HL-60 (cell line): ENCODE measurements around the gene GIMD1.

ENCODE experiments used
- DNase-seq, 2 experiments: peaks; one replicate each; pipeline ENCODE4 v3.0.0-alpha.2; 2010 to 2020; ENCODE audit warnings: low read depth in 1 of 2, low spot score in 1 of 2
- H3K27ac ChIP-seq: fragments of 250-450 bp; sonication (Bioruptor Pico); replicated peaks from 2 replicates; pipeline ENCODE4 v1.5.1; 2020; ENCODE audit warnings: mild to moderate bottlenecking, moderate library complexity
- H3K27me3 ChIP-seq: fragments of 250-450 bp; sonication (Bioruptor Pico); 2 replicates; pipeline ENCODE4 v1.5.1; 2021; ENCODE audit warnings: mild to moderate bottlenecking, moderate library complexity; ENCODE audit not compliant: insufficient read depth, poor library complexity, severe bottlenecking
- H3K4me3 ChIP-seq: replicated peaks from 2 replicates; pipeline ENCODE4 v1.5.1; 2011; ENCODE audit warnings: mild to moderate bottlenecking, control low read depth, low read length; ENCODE audit not compliant: insufficient read depth
- GABPA ChIP-seq: IDR thresholded peaks from 2 replicates; pipeline ENCODE4 v1.6.1; 2012; ENCODE audit warnings: low read depth
- POLR2AphosphoS5 ChIP-seq: IDR thresholded peaks from 2 replicates; pipeline ENCODE4 v1.6.1; 2012; ENCODE audit warnings: low read depth
- SPI1 ChIP-seq: IDR thresholded peaks from 2 replicates; pipeline ENCODE4 v1.6.1; 2012; ENCODE audit warnings: low read depth, mild to moderate bottlenecking, borderline replicate concordance
- TF ChIP-seq, protein P1 (sequence below): IDR thresholded peaks from 2 replicates; pipeline ENCODE4 v1.6.1; 2012; ENCODE audit warnings: low read depth; ENCODE audit not compliant: insufficient replicate concordance
- TF ChIP-seq, protein P2 (sequence below): IDR thresholded peaks from one replicate; pipeline ENCODE4 v1.5.1; 2011; ENCODE audit warnings: low read length, control low read depth, inconsistent platforms; ENCODE audit not compliant: insufficient read depth

GIMD1 gene

DNA sequence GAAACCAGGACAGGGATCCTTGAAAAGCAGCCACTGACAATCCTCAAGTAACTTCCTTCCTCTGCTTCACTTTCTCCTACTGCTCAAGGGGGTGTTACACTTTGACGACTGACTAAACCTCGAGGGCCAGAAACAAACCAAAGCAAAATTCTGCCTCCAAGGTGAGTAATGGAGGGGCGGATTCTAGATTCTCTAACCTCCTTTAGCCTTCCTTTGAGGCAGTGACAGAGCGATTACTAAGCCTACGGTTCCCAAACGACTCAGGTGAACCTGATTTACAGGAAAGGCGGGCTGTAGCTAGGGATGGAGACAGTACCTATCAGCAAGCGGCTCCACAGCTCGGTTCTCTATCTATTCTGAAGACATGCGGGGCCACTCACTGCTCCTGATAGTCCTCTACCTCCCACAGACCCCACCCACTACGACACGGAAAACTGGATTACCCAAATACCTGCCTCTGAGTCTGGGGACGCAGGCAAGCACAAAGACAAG lies 53.1 kb downstream of the GIMD1 start:
- TF ChIP-seq SPI1 = peak; percentile 52; the same call in 1 of the 2 replicates
- TF ChIP-seq, protein P1, sequence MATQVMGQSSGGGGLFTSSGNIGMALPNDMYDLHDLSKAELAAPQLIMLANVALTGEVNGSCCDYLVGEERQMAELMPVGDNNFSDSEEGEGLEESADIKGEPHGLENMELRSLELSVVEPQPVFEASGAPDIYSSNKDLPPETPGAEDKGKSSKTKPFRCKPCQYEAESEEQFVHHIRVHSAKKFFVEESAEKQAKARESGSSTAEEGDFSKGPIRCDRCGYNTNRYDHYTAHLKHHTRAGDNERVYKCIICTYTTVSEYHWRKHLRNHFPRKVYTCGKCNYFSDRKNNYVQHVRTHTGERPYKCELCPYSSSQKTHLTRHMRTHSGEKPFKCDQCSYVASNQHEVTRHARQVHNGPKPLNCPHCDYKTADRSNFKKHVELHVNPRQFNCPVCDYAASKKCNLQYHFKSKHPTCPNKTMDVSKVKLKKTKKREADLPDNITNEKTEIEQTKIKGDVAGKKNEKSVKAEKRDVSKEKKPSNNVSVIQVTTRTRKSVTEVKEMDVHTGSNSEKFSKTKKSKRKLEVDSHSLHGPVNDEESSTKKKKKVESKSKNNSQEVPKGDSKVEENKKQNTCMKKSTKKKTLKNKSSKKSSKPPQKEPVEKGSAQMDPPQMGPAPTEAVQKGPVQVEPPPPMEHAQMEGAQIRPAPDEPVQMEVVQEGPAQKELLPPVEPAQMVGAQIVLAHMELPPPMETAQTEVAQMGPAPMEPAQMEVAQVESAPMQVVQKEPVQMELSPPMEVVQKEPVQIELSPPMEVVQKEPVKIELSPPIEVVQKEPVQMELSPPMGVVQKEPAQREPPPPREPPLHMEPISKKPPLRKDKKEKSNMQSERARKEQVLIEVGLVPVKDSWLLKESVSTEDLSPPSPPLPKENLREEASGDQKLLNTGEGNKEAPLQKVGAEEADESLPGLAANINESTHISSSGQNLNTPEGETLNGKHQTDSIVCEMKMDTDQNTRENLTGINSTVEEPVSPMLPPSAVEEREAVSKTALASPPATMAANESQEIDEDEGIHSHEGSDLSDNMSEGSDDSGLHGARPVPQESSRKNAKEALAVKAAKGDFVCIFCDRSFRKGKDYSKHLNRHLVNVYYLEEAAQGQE = no peak
- DNase-seq = peak in 1 of 2 experiments; percentile 39
- H3K27me3 ChIP-seq = no peaks in the 10 kb centered on the region

DNA sequence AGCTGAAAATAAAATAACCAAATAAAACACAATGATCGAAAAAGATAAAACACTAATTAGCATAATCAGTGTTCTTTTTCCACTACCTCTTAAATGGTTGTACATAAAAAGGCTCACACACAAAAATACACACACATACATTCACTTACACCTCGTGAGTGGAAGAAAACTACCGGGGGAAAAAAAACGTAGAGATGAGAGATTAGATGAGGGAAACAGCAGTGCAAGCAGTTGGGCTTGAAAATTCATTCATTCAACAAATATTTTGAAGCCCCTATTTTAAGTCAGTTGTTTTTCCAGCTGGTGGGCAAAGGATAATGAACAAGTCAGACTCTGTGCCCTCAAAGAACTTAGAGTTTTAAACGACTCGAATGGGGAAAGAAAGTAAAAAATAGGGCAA lies 53.6 kb downstream of the GIMD1 start:
- Histone ChIP-seq H3K4me3 (peak overlapping the region; percentile 94), H3K27me3 (no peaks in the 10 kb centered on the region), H3K27ac (peak overlapping the region; percentile 100)
- DNase-seq = no peak
- TF ChIP-seq, protein P2, sequence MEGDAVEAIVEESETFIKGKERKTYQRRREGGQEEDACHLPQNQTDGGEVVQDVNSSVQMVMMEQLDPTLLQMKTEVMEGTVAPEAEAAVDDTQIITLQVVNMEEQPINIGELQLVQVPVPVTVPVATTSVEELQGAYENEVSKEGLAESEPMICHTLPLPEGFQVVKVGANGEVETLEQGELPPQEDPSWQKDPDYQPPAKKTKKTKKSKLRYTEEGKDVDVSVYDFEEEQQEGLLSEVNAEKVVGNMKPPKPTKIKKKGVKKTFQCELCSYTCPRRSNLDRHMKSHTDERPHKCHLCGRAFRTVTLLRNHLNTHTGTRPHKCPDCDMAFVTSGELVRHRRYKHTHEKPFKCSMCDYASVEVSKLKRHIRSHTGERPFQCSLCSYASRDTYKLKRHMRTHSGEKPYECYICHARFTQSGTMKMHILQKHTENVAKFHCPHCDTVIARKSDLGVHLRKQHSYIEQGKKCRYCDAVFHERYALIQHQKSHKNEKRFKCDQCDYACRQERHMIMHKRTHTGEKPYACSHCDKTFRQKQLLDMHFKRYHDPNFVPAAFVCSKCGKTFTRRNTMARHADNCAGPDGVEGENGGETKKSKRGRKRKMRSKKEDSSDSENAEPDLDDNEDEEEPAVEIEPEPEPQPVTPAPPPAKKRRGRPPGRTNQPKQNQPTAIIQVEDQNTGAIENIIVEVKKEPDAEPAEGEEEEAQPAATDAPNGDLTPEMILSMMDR = no peak
- TF ChIP-seq, protein P1 = no peak
- TF ChIP-seq GABPA (no peak), SPI1 (no peak), POLR2AphosphoS5 (no peak)

More for the DNA sequence above, 53.1 kb downstream of the GIMD1 start:
- Histone ChIP-seq H3K4me3 (peak overlapping the region; percentile 94), H3K27ac (peak overlapping the region; percentile 100)

GRCh38 chr4:106312997-106313522 lies 55.5 kb downstream of the GIMD1 start:
- no peak for DNase-seq
- TF ChIP-seq GABPA (no peak), SPI1 (no peak), POLR2AphosphoS5 (no peak)
- TF ChIP-seq, protein P2 = no peak
- TF ChIP-seq, protein P1 = no peak
- no peak overlapping the region for H3K27ac ChIP-seq
- H3K4me3 ChIP-seq = no peak overlapping the region
- H3K27me3 ChIP-seq = no peaks in the 10 kb centered on the region
